BLaER1 treated with 17β-estradiol and CSF1 and Interleukin-3, amounts not matched to agents 10 nM and 100 nM (cell line): ENCODE data around the gene TDRD7.
A peak's percentile ranks its signal among the peaks of the same experiment; 100 is the strongest.

Experiments
- H3K27ac ChIP-seq, 11 experiments: shearing (Covaris generic); formaldehyde crosslinking; 2 replicates each; pipeline ENCODE4 v1.8.1; 2022
- H3K27me3 ChIP-seq, 11 experiments: shearing (Covaris generic); formaldehyde crosslinking; 2 replicates each; pipeline ENCODE4 v1.8.1; 2022
- H3K36me3 ChIP-seq, 11 experiments: shearing (Covaris generic); formaldehyde crosslinking; 2 replicates each; pipeline ENCODE4 v1.8.1; 2022
- H3K4me1 ChIP-seq, 10 experiments: shearing (Covaris generic); formaldehyde crosslinking; 2 replicates each; pipeline ENCODE4 v1.8.1; 2022
- H3K4me2 ChIP-seq, 11 experiments: shearing (Covaris generic); formaldehyde crosslinking; 2 replicates each; pipeline ENCODE4 v1.8.1; 2022
- H3K4me3 ChIP-seq, 10 experiments: shearing (Covaris generic); formaldehyde crosslinking; 2 replicates each; pipeline ENCODE4 v1.8.1; 2022
- H3K9ac ChIP-seq, 11 experiments: shearing (Covaris generic); formaldehyde crosslinking; 2 replicates each; pipeline ENCODE4 v1.8.1; 2022
- H3K9me3 ChIP-seq, 11 experiments: shearing (Covaris generic); formaldehyde crosslinking; replicated peaks in 1 of 11; 2 replicates each; pipeline ENCODE4 v1.8.1; 2022
- H4K20me1 ChIP-seq, 11 experiments: shearing (Covaris generic); formaldehyde crosslinking; 2 replicates each; pipeline ENCODE4 v1.8.1; 2022
- Cebpa-rat ChIP-seq, 11 experiments: shearing (Covaris generic); IDR thresholded peaks; 2 replicates each; pipeline ENCODE4 v1.8.1; 2022

Gene TDRD7

GRCh38 chr9:97412626-97413385 is 910 bp downstream of the TDRD7 start:
- peak overlapping the region; percentile 82 to 98 (median 90) for H3K4me2 ChIP-seq
- peak overlapping the region; percentile 78 to 91 (median 85) for H3K9ac ChIP-seq
- H3K27ac ChIP-seq: peak overlapping the region; percentile 69 to 84 (median 77); a peak in 21 of 22 replicates
- H4K20me1 ChIP-seq: peaks cover 0 to 48% (median 8%) of the 10 kb centered on the region in 11 experiments; a peak in 10 of 22 replicates
- H3K4me1 ChIP-seq: peaks cover 12 to 26% (median 17%) of the 10 kb centered on the region in 10 experiments
- peak overlapping the region; percentile 89 to 100 (median 95) for H3K4me3 ChIP-seq
- no peak for TF ChIP-seq Cebpa-rat (IDR thresholded peaks at IDR 0.05)
- no peaks in the 10 kb centered on the region for H3K36me3 ChIP-seq
- H3K9me3 ChIP-seq: peaks cover 0 to 11% (median 5%) of the 10 kb centered on the region in 11 experiments; a peak in 6 of 22 replicates
- no peaks in the 10 kb centered on the region for H3K27me3 ChIP-seq

- Histone ChIP-seq H3K9me3 (peaks cover 0 to 6% (median 4%) of the 10 kb centered on the region in 11 experiments; a peak in 6 of 22 replicates), H4K20me1 (peaks cover 0 to 55% (median 8%) of the 10 kb centered on the region in 11 experiments; a peak in 10 of 22 replicates), H3K27ac (no peak overlapping the region), H3K4me3 (peak overlapping the region in 3 of 10 experiments; percentile 89 to 100 (median 95); a peak in 3 of 20 replicates), H3K4me1 (peaks cover 12 to 26% (median 17%) of the 10 kb centered on the region in 10 experiments), H3K4me2 (peak overlapping the region; percentile 82 to 98 (median 90); a peak in 21 of 22 replicates), H3K36me3 (no peaks in the 10 kb centered on the region), H3K9ac (no peak overlapping the region; a peak in 1 of 22 replicates), H3K27me3 (no peaks in the 10 kb centered on the region)
- no peak for TF ChIP-seq Cebpa-rat (IDR thresholded peaks at IDR 0.05)
These were observed 1.6 kb downstream of the TDRD7 start for GRCh38 chr9:97413462-97413861.

GRCh38 chr9:97415146-97415545 is 3.2 kb downstream of the TDRD7 start:
- peaks cover 12 to 26% (median 17%) of the 10 kb centered on the region in 10 experiments for H3K4me1 ChIP-seq
- no peaks in the 10 kb centered on the region for H3K9me3 ChIP-seq
- H4K20me1 ChIP-seq: peaks cover 0 to 69% (median 8%) of the 10 kb centered on the region in 11 experiments; a peak in 10 of 22 replicates
- no peak overlapping the region for H3K9ac ChIP-seq
- no peak overlapping the region for H3K4me3 ChIP-seq
- H3K27ac ChIP-seq: no peak overlapping the region
- no peaks in the 10 kb centered on the region for H3K36me3 ChIP-seq
- no peak overlapping the region for H3K4me2 ChIP-seq
- TF ChIP-seq Cebpa-rat (IDR thresholded peaks at IDR 0.05): no peak
- H3K27me3 ChIP-seq: no peaks in the 10 kb centered on the region

- Histone ChIP-seq H3K4me3 (no peak overlapping the region), H3K27ac (no peak overlapping the region), H3K4me2 (no peak overlapping the region), H3K9me3 (peaks cover 0 to 8% (median 0%) of the 10 kb centered on the region in 11 experiments; a peak in 1 of 22 replicates), H3K27me3 (no peaks in the 10 kb centered on the region), H3K36me3 (no peaks in the 10 kb centered on the region), H3K9ac (no peak overlapping the region), H4K20me1 (peaks cover 0 to 84% (median 8%) of the 10 kb centered on the region in 11 experiments; a peak in 10 of 22 replicates), H3K4me1 (peaks cover 0 to 10% (median 0%) of the 10 kb centered on the region in 10 experiments; a peak in 3 of 20 replicates)
- TF ChIP-seq Cebpa-rat (IDR thresholded peaks at IDR 0.05): no peak
These were observed 7.0 kb downstream of the TDRD7 start for GRCh38 chr9:97418880-97419279.

GRCh38 chr9:97419309-97419867 is 7.5 kb downstream of the TDRD7 start:
- Histone ChIP-seq H3K36me3 (no peaks in the 10 kb centered on the region), H3K9ac (no peak overlapping the region), H3K4me2 (no peak overlapping the region), H3K27me3 (no peaks in the 10 kb centered on the region), H3K4me3 (no peak overlapping the region), H3K4me1 (0 out of 20 replicates have a peak, but pooled peaks cover 0 to 8% (median 0%) of the 10 kb centered on the region in 10 experiments), H3K27ac (no peak overlapping the region), H4K20me1 (peaks cover 0 to 82% (median 8%) of the 10 kb centered on the region in 11 experiments; a peak in 9 of 22 replicates), H3K9me3 (peaks cover 0 to 8% (median 0%) of the 10 kb centered on the region in 11 experiments; a peak in 2 of 22 replicates)
- TF ChIP-seq Cebpa-rat (IDR thresholded peaks at IDR 0.05): no peak

- Histone ChIP-seq H3K36me3 (peaks cover 0 to 28% (median 21%) of the 10 kb centered on the region in 11 experiments; a peak in 17 of 22 replicates), H3K4me1 (no peaks in the 10 kb centered on the region), H3K9ac (no peak overlapping the region), H3K27me3 (no peaks in the 10 kb centered on the region), H3K9me3 (peaks cover 0 to 8% (median 0%) of the 10 kb centered on the region in 11 experiments; a peak in 2 of 22 replicates), H3K4me2 (no peak overlapping the region), H3K4me3 (no peak overlapping the region), H3K27ac (no peak overlapping the region), H4K20me1 (peaks cover 0 to 69% (median 0%) of the 10 kb centered on the region in 11 experiments; a peak in 5 of 22 replicates)
- no peak for TF ChIP-seq Cebpa-rat (IDR thresholded peaks at IDR 0.05)
These were observed 13.6 kb downstream of the TDRD7 start for GRCh38 chr9:97425336-97425972.

- Histone ChIP-seq H3K4me1 (no peaks in the 10 kb centered on the region), H3K4me2 (no peak overlapping the region), H4K20me1 (peaks cover 0 to 64% (median 0%) of the 10 kb centered on the region in 11 experiments; a peak in 5 of 22 replicates), H3K9ac (no peak overlapping the region), H3K4me3 (no peak overlapping the region), H3K27me3 (no peaks in the 10 kb centered on the region), H3K36me3 (peaks cover 0 to 33% (median 26%) of the 10 kb centered on the region in 11 experiments; a peak in 17 of 22 replicates), H3K27ac (no peak overlapping the region), H3K9me3 (peaks cover 0 to 8% (median 0%) of the 10 kb centered on the region in 11 experiments; a peak in 2 of 22 replicates)
- TF ChIP-seq Cebpa-rat (IDR thresholded peaks at IDR 0.05): no peak
These were observed 14.1 kb downstream of the TDRD7 start for GRCh38 chr9:97425973-97426336.

GRCh38 chr9:97427885-97428284 is 16.0 kb downstream of the TDRD7 start:
- no peak overlapping the region for H3K4me2 ChIP-seq
- no peak overlapping the region for H3K9ac ChIP-seq
- H3K27me3 ChIP-seq: no peaks in the 10 kb centered on the region
- peaks cover 0 to 7% (median 0%) of the 10 kb centered on the region in 11 experiments; a peak in 2 of 22 replicates for H3K9me3 ChIP-seq
- H3K4me3 ChIP-seq: no peak overlapping the region
- no peak overlapping the region for H3K27ac ChIP-seq
- peaks cover 9 to 52% (median 44%) of the 10 kb centered on the region in 11 experiments for H3K36me3 ChIP-seq
- TF ChIP-seq Cebpa-rat (IDR thresholded peaks at IDR 0.05): no peak
- no peaks in the 10 kb centered on the region for H3K4me1 ChIP-seq
- peaks cover 0 to 52% (median 0%) of the 10 kb centered on the region in 11 experiments; a peak in 5 of 22 replicates for H4K20me1 ChIP-seq
